ENCODE data around the gene SEC61A1. TPM values are rescaled to one million over a fixed set of nuclear protein-coding genes. Genes with fewer than 3 reads are reported as not detected.

SEC61A1 gene
- total and polyA plus RNA-seq, 5 donors from 2014 or later, result 112 to 127 (median 125) TPM

DNA sequence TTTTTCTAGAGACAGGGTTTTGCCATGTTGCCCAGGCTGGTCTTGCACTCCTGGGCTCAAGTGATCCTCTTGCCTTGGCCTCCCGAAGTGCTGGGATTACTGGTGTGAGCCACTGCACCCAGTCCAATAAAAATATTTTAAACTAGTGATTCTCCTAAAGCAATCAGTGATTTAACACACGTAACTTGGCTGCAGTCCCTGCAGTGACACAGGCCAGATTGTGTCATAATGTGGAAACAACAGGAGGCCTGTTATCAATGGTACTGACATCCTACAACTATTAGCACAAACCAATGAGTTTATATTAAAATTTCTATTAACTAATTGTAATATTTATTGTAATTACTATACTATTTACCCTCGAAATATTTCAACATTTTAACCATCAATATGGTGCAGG lies 1.6 kb upstream of the SEC61A1 start:
- DNase-seq (no peak), ATAC-seq (ENCODE audit: low read depth in 2 of 2) (no peak)
- no peak overlapping the region for H3K4me3 ChIP-seq (ENCODE audit: low read depth, low read length)
- Mint-ChIP-seq H3K27me3 (peaks cover 7% of the 10 kb centered on the region), H3K4me3 (peak overlapping the region in 3 of 4 donors; percentile 82 to 92 (median 89)), H3K36me3 (peaks cover 20% of the 10 kb centered on the region), H3K9me3 (no peaks in the 10 kb centered on the region), H3K27ac (peak overlapping the region in 1 of 3 donors; percentile 95), H3K4me1 (peaks cover 23 to 44% (median 38%) of the 10 kb centered on the region in 4 donors)
- H3K36me3 ChIP-seq (ENCODE audit: control insufficient read depth, insufficient read depth, low read length), result peaks cover 15% of the 10 kb centered on the region
- peaks cover 37% of the 10 kb centered on the region for H3K4me1 ChIP-seq (ENCODE audit: control insufficient read depth, insufficient read depth, low read length, poor library complexity, severe bottlenecking)
- peaks cover 5% of the 10 kb centered on the region for H3K27me3 ChIP-seq (ENCODE audit: control insufficient read depth, insufficient read depth, low read length)
- H3K27ac ChIP-seq (ENCODE audit: insufficient read depth, low read length, poor library complexity, severe bottlenecking), result no peak overlapping the region
- no peaks in the 10 kb centered on the region for H3K9me3 ChIP-seq (ENCODE audit: control insufficient read depth in 2 of 2, low read length in 2 of 2)

DNA sequence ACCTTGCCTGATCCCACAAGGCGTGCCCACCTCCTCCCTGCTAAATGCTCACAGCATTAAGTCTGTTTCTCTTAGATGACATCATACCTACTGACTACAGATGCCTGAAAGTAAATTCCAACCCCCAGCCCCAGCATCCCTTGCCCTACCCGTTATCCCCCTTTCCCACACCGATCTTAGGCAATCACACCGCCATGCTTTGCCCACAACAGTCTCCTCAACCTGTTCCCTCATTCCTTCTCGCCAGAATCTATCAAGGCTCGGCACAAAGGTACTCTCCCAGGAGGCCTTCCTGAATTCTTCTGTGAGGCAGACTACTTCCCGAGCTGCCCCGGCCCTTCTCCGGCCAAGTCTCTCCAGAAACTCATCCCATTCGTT lies 789 bp upstream of the SEC61A1 start:
- peaks cover 5% of the 10 kb centered on the region for H3K27me3 ChIP-seq (ENCODE audit: control insufficient read depth, insufficient read depth, low read length)
- H3K27ac Mint-ChIP-seq, result peak overlapping the region; percentile 91 to 95 (median 93)
- H3K4me1 ChIP-seq (ENCODE audit: control insufficient read depth, insufficient read depth, low read length, poor library complexity, severe bottlenecking), result peaks cover 38% of the 10 kb centered on the region
- H3K4me3 ChIP-seq (ENCODE audit: low read depth, low read length), result peak overlapping the region; percentile 81
- H3K4me1 Mint-ChIP-seq, result peaks cover 25 to 48% (median 40%) of the 10 kb centered on the region in 4 donors
- no peaks in the 10 kb centered on the region for H3K27me3 Mint-ChIP-seq
- H3K4me3 Mint-ChIP-seq, result peak overlapping the region; percentile 82 to 97 (median 90)
- H3K36me3 ChIP-seq (ENCODE audit: control insufficient read depth, insufficient read depth, low read length), result peaks cover 23% of the 10 kb centered on the region
- no peak for ATAC-seq (ENCODE audit: low read depth in 2 of 2)
- peaks cover 23% of the 10 kb centered on the region for H3K36me3 Mint-ChIP-seq
- H3K9me3 Mint-ChIP-seq, result no peaks in the 10 kb centered on the region
- peak overlapping the region; percentile 70 for H3K27ac ChIP-seq (ENCODE audit: insufficient read depth, low read length, poor library complexity, severe bottlenecking)
- H3K9me3 ChIP-seq (ENCODE audit: control insufficient read depth in 2 of 2, low read length in 2 of 2), result no peaks in the 10 kb centered on the region
- peak in 1 of 3 donors; percentile 15 for DNase-seq

DNA sequence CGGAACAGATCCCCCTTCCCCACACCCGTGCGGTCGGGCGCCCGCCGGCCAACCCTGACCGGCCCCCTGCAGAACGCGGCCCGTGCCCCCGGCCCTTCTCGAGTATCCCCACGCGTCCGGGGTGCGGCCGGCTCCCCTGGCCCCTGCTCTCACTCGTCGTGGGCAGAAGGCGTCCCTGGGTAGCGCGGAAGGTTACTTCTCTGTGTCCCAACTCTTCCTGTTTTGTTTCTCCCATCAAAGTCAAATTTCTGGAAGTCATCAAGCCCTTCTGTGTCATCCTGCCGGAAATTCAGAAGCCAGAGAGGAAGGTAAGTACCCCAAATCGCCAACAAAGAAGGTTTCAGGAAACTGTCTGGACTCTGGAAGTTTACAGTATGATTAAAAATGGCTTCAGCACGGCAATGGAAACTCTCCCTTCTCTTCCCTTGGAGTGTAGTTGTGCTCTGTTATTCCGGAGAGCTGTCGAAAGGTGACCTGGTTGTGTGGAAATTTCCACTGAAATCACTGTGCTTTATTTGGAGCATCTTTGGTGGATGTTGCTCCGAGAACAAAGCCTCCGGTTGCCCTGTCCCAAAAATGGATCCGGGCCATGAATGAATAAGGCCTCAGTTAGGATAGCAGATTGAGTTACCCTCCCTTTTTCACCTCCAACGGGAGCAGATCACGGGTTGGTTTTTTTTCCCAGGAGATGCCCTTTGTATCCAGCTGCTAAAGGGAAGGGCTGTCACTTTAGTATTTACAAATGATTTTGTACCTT lies 536 bp downstream of the SEC61A1 start:
- H3K4me1 Mint-ChIP-seq, result peaks cover 25 to 50% (median 43%) of the 10 kb centered on the region in 4 donors
- peaks cover 26% of the 10 kb centered on the region for H3K36me3 Mint-ChIP-seq
- Histone ChIP-seq H3K9me3 (ENCODE audit: control insufficient read depth in 2 of 2, low read length in 2 of 2) (no peaks in the 10 kb centered on the region), H3K36me3 (ENCODE audit: control insufficient read depth, insufficient read depth, low read length) (peaks cover 31% of the 10 kb centered on the region), H3K4me1 (ENCODE audit: control insufficient read depth, insufficient read depth, low read length, poor library complexity, severe bottlenecking) (peaks cover 38% of the 10 kb centered on the region), H3K27me3 (ENCODE audit: control insufficient read depth, insufficient read depth, low read length) (no peaks in the 10 kb centered on the region), H3K27ac (ENCODE audit: insufficient read depth, low read length, poor library complexity, severe bottlenecking) (peak overlapping the region; percentile 87), H3K4me3 (ENCODE audit: low read depth, low read length) (peak overlapping the region; percentile 97)
- H3K27ac Mint-ChIP-seq, result peak overlapping the region; percentile 95 to 97 (median 97)
- H3K4me3 Mint-ChIP-seq, result peak overlapping the region; percentile 89 to 97 (median 96)
- no peak for DNase-seq
- no peaks in the 10 kb centered on the region for H3K27me3 Mint-ChIP-seq
- no peak for ATAC-seq (ENCODE audit: low read depth in 2 of 2)
- H3K9me3 Mint-ChIP-seq, result no peaks in the 10 kb centered on the region

DNA sequence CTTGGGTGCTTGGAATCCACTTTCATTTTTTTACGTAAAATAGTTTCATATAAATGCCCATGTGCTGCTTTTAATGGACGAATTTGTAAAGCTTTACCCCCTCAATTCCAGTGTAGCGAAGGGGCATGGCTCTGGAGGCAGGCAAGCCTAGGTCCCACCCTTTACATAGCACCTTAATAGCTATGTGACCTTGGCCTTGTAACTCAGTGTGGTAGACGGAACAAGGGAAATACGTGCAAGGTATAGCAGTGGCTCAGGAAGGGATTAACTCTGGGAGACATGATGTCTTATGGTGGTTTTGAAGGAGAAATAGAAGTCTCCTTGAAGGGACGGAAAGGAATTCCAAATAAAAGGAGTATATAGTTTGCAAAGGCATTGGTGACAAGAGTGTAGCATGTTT lies 1.4 kb downstream of the SEC61A1 start:
- ATAC-seq (ENCODE audit: low read depth in 2 of 2) (no peak), DNase-seq (no peak)
- Mint-ChIP-seq H3K9me3 (no peaks in the 10 kb centered on the region), H3K4me3 (peak overlapping the region; percentile 89 to 97 (median 96)), H3K27ac (peak overlapping the region in 2 of 3 donors; percentile 95 to 97), H3K4me1 (peaks cover 25 to 50% (median 43%) of the 10 kb centered on the region in 4 donors), H3K27me3 (no peaks in the 10 kb centered on the region), H3K36me3 (peaks cover 26% of the 10 kb centered on the region)
- Histone ChIP-seq H3K4me1 (ENCODE audit: control insufficient read depth, insufficient read depth, low read length, poor library complexity, severe bottlenecking) (peaks cover 38% of the 10 kb centered on the region), H3K27ac (ENCODE audit: insufficient read depth, low read length, poor library complexity, severe bottlenecking) (no peak overlapping the region), H3K27me3 (ENCODE audit: control insufficient read depth, insufficient read depth, low read length) (no peaks in the 10 kb centered on the region), H3K4me3 (ENCODE audit: low read depth, low read length) (peak overlapping the region; percentile 97), H3K9me3 (ENCODE audit: control insufficient read depth in 2 of 2, low read length in 2 of 2) (no peaks in the 10 kb centered on the region), H3K36me3 (ENCODE audit: control insufficient read depth, insufficient read depth, low read length) (peaks cover 39% of the 10 kb centered on the region)

DNA sequence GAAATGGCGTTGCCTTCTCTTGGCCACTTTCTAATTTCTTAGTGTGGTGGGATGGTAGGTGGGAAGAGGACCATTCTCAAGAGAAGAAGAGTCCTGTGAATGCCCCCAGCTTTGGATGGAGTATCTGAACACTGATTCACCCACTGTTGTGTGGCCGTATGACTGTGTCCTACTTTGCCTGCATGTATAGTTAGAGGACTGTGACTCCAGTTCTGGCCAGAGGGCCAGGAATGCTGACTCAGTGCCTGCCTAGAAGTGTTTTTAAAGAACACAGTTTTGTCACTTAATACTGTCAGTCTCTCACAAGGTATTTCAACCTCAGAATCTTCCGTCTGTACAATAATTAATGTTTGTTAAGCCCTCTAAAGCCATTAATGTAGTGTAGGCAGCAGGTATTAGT lies 2.1 kb downstream of the SEC61A1 start:
- Mint-ChIP-seq H3K27me3 (no peaks in the 10 kb centered on the region), H3K4me3 (peak overlapping the region; percentile 78 to 97 (median 92)), H3K9me3 (no peaks in the 10 kb centered on the region), H3K36me3 (peaks cover 26% of the 10 kb centered on the region), H3K4me1 (peaks cover 25 to 50% (median 43%) of the 10 kb centered on the region in 4 donors), H3K27ac (peak overlapping the region; percentile 61 to 97 (median 95))
- H3K36me3 ChIP-seq (ENCODE audit: control insufficient read depth, insufficient read depth, low read length), result peaks cover 47% of the 10 kb centered on the region
- peaks cover 38% of the 10 kb centered on the region for H3K4me1 ChIP-seq (ENCODE audit: control insufficient read depth, insufficient read depth, low read length, poor library complexity, severe bottlenecking)
- no peaks in the 10 kb centered on the region for H3K9me3 ChIP-seq (ENCODE audit: control insufficient read depth in 2 of 2, low read length in 2 of 2)
- ATAC-seq (ENCODE audit: low read depth in 2 of 2) (no peak), DNase-seq (no peak)
- H3K27me3 ChIP-seq (ENCODE audit: control insufficient read depth, insufficient read depth, low read length), result no peaks in the 10 kb centered on the region
- no peak overlapping the region for H3K27ac ChIP-seq (ENCODE audit: insufficient read depth, low read length, poor library complexity, severe bottlenecking)
- H3K4me3 ChIP-seq (ENCODE audit: low read depth, low read length), result peak overlapping the region; percentile 97

DNA sequence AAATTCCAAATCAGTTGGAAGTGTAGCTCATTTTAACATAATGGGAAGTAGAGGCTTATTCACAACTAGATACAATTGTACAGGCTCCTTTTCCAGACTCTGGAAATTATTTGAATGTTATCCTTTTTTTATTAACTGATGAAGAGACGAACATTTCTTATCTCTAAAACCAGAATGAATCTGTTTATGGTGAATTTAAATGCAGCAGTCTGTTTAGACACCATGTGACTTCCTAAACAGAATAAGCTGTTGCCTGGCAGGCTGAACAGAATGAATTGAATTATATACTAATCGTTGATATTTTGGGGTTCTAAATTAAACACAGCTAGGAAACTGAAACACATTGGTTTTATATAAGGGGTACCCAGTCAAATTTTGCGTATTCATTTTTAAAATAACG lies 4.0 kb downstream of the SEC61A1 start:
- no peaks in the 10 kb centered on the region for H3K9me3 Mint-ChIP-seq
- peaks cover 66% of the 10 kb centered on the region for H3K36me3 ChIP-seq (ENCODE audit: control insufficient read depth, insufficient read depth, low read length)
- H3K27me3 ChIP-seq (ENCODE audit: control insufficient read depth, insufficient read depth, low read length), result no peaks in the 10 kb centered on the region
- no peak overlapping the region for H3K4me3 ChIP-seq (ENCODE audit: low read depth, low read length)
- peak overlapping the region in 1 of 3 donors; percentile 28 for H3K27ac Mint-ChIP-seq
- no peaks in the 10 kb centered on the region for H3K9me3 ChIP-seq (ENCODE audit: control insufficient read depth in 2 of 2, low read length in 2 of 2)
- H3K27me3 Mint-ChIP-seq, result no peaks in the 10 kb centered on the region
- peaks cover 25 to 54% (median 40%) of the 10 kb centered on the region in 4 donors for H3K4me1 Mint-ChIP-seq
- peaks cover 41% of the 10 kb centered on the region for H3K36me3 Mint-ChIP-seq
- no peak for DNase-seq
- no peak overlapping the region for H3K27ac ChIP-seq (ENCODE audit: insufficient read depth, low read length, poor library complexity, severe bottlenecking)
- ATAC-seq (ENCODE audit: low read depth in 2 of 2), result no peak
- H3K4me3 Mint-ChIP-seq, result no peak overlapping the region
- H3K4me1 ChIP-seq (ENCODE audit: control insufficient read depth, insufficient read depth, low read length, poor library complexity, severe bottlenecking), result peaks cover 36% of the 10 kb centered on the region

DNA sequence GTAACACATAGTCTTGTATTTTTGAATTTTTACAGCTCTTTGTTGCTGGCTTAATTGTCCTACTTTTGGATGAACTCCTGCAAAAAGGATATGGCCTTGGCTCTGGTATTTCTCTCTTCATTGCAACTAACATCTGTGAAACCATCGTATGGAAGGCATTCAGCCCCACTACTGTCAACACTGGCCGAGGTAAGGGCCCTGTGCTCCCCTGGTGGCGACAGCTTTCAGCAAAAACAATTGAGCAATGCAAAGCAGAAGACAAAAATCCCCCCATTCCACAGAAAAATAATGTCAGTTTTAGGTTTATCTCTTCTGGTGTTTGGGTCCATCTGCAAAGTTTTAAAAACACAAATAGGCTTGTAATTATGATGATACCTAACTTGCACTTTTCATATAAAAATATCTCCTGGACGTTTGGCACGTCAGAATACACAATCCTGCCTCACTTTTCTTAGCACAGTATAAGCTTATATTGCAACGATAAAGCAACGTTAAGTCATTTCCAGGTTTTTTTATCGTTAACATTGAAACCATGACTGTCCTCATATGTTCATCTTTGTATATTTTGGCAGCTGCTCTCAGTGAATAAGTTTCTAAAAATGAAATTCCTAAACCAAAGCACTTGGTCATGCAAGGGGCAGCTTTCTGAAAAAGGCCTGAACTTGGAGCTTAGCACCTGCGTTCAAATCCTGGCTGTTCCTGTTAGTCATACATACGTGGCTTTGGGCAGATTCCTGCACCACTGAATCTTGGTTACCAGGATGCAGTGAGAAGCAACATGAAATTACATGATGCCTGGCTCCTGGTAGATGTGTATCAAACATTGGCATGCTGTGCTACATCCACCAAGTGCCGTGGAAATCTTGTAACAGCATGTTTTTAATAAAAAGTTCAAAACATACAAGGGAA lies 8.5 kb downstream of the SEC61A1 start:
- no peaks in the 10 kb centered on the region for H3K4me1 ChIP-seq (ENCODE audit: control insufficient read depth, insufficient read depth, low read length, poor library complexity, severe bottlenecking)
- H3K4me3 ChIP-seq (ENCODE audit: low read depth, low read length), result no peak overlapping the region
- Mint-ChIP-seq H3K4me3 (peak overlapping the region in 1 of 4 donors; percentile 7), H3K27me3 (no peaks in the 10 kb centered on the region), H3K36me3 (peaks cover 51% of the 10 kb centered on the region), H3K4me1 (peaks cover 6 to 24% (median 19%) of the 10 kb centered on the region in 4 donors), H3K9me3 (no peaks in the 10 kb centered on the region), H3K27ac (no peak overlapping the region)
- H3K9me3 ChIP-seq (ENCODE audit: control insufficient read depth in 2 of 2, low read length in 2 of 2), result no peaks in the 10 kb centered on the region
- ATAC-seq (ENCODE audit: low read depth in 2 of 2), result no peak
- no peak for DNase-seq
- H3K36me3 ChIP-seq (ENCODE audit: control insufficient read depth, insufficient read depth, low read length), result peaks cover 92% of the 10 kb centered on the region
- no peak overlapping the region for H3K27ac ChIP-seq (ENCODE audit: insufficient read depth, low read length, poor library complexity, severe bottlenecking)
- H3K27me3 ChIP-seq (ENCODE audit: control insufficient read depth, insufficient read depth, low read length), result no peaks in the 10 kb centered on the region
